Hematopoietic multipotent progenitor cell treated with erythropoietin and hydrocortisone succinate and interleukin-3 and kit ligand, for 6 days (in vitro differentiated cells): Measurements from ENCODE around the gene MORF4L1.
"Not testable (repeated sequence)": the region's sequence is repeated elsewhere in the genome, so short reads cannot be mapped to it uniquely, and the experiment has no call there.

Experiments
- DNase-seq: peaks from one replicate; pipeline ENCODE4 v3.0.0-alpha.2; 2015

The MORF4L1 gene

DNA sequence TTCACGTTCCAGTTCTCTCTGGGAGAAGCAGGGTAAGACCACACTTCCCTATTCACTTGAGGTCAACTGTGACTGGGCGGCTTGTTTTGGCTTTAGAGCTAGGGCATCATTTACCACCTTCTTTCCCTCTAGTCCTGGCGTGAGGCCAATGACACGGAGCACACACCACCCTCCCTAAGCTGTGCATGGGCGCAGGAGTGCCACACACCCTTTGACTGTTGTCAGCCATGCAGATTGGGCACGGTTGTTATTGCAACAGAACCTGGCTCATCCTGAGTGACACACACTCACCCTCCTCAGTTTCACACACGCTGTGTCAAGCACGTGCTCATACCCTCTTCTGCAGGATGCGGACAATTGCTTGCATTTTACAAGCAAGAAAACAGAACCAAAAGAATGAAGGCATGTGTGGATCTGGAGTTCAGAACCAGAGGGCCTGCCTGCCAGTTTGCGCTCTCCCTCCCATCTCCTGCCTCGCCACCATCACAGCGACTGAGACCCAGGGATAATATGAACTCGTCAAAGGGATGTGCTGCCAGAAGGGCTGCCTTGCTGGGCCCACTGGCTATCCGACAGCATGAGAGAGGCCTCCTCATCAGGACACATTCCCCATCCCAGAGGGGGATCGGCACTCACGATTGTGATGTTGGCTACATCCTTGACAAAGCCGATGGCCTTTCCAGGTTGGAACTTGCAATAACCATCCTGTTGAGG, 54.5 kb downstream of the MORF4L1 start:
- DNase-seq, result peak; percentile 20

GRCh38 chr15:78928176-78928575, 55.5 kb downstream of the MORF4L1 start:
- not testable (repeated sequence) for DNase-seq

DNA sequence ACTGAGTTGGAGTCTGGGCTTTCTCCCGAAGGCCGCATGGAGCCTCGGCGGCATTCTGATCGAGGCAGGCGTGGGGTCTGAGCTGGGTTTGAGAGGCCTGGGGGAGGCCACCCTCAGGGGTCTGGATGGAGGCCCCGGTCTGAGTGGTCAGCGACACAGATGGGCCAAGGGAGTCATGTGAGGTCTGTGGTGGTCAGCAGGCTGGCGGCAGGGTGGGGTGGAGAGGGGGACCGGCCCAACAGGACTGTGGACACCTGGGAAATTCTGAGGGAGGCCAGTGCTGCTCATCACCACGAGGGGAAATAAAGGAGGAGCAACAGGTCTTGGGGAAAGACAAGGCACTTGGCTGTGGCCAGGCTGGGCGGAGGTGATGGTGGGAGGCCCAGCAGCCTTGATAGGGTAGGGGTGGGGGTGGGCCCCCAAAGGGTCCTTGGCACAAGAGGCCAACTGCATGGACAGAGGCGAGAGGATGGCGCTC, 56.0 kb downstream of the MORF4L1 start:
- no peak for DNase-seq

DNA sequence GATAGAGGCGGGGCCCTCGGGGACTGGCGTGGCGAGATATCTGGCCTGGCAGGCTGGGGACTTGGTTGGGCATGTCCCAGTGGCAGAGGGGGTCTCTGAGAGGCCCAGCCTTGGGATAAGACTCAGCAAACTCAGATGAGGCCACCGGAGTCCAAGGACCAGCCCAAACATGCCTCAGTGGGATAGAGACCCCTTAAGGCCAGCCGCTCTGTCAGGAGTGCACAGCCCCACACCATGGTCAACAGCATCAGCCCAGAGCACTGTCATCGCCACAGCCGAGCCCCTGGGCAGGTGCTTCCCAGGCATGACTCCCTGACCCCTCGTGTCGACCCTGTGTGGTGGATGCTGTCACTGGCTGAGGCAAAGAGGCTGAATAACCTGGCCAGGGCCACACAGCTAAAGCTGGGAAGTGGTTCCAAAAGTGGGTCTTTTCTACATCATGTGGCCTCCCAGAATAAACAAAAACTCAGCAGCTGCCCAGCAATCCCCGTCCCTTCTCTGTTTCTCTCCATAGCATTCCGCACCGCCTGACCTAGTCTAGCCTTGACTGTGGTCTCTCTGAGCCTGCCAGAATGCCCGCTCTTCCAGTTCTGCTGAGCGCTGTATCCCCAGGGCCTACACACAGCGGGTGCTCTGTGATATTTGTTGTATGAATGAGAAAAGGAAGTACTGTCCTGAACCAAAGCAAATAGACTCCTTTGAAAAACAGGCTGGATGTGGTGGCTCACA, 57.0 kb downstream of the MORF4L1 start:
- no peak for DNase-seq

- peak; percentile 43 for DNase-seq
These were observed 58.1 kb downstream of the MORF4L1 start for GRCh38 chr15:78930577-78931388.

GRCh38 chr15:78931439-78932257, 59.0 kb downstream of the MORF4L1 start:
- DNase-seq, result no peak

- no peak for DNase-seq
These were observed 59.6 kb downstream of the MORF4L1 start for GRCh38 chr15:78932258-78932808.

GRCh38 chr15:78933187-78933822, 60.6 kb downstream of the MORF4L1 start:
- DNase-seq, result no peak

DNA sequence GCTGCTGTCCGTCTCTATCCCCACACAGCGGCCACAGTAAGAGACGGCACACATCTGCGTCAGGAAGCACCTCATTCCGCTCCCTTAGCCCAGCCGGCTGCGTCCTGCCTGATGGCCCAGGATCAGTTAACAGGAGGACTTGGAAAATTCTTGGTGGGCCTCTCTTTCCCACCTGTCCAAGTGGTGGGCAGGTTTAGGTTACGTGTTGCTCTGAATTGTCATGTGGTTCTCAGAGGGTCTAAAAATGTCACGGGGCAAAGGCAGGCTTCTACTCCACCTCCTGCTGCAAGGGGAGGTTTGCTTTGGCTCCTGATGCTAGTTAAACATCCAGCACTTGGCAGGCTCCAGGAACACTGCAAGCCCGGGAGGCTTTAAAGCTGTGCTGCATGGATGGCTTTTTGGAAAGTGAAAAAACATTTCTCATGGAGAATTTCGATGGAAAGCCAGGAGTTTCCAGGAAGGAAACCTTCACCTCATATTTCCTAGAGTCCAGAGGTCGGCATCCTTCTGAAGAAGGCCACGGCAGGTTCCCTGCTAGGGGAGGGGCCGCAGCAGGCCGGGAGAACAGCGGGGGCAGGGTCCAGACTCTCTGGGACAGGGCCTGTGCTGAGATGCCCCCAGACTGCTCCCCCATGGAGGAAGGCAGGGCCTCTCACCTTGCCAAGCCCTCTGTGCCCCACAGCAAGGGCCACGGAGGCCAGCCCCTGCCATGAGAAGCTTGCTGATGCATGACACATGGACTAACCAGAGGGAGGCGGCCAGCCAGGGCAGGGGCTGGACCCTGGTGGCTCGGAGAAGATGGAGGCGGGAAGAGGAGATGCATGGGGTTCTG, 61.3 kb downstream of the MORF4L1 start:
- DNase-seq, result no peak

DNA sequence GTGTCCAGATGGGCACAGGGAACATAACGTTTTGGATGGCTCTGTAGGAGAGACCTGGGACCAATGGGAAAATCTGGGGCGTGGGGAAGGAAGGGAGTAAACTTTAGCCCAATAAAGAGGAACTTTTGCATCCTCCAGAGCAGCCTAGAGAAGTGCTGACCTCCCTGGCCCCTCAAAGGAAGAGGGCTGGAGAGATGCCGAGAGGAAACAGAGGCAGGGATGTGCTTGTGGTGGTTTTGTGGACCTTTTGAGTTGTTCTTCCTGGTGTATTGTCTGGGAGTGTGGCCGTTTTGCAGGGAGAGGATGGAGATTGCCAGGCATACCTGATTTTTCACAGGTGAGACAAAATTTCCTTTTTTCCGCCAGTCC, 61.9 kb downstream of the MORF4L1 start:
- no peak for DNase-seq

DNA sequence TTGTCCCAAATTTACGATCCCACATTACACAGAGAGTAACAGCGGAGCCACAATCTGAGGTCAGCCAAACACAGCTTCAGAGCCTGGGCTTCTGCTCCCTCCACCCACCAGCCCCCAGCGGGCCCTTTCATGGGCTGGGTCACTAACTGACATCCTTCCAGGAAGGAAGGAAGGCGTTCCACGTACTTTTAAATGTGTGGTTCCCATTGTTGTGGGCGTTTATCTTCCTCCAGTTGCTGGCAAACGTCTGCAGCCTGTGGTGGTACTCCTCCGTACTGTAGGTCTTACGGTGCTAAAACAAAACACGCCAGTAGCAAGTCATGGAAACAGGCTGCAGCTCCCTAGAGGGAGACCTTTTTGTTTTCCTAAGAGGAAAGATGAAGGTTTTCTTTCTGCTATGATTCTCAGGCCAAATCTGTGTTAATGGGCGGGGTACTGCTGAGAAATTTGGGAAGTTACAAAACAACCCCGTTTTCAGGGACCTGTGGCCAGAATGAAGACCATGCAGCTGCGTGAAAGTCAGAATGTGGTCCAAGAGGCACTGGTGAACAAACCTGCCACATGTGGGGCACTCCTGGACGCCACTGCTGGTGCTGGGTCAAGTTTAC, 64.5 kb downstream of the MORF4L1 start:
- DNase-seq, result peak; percentile 66

DNA sequence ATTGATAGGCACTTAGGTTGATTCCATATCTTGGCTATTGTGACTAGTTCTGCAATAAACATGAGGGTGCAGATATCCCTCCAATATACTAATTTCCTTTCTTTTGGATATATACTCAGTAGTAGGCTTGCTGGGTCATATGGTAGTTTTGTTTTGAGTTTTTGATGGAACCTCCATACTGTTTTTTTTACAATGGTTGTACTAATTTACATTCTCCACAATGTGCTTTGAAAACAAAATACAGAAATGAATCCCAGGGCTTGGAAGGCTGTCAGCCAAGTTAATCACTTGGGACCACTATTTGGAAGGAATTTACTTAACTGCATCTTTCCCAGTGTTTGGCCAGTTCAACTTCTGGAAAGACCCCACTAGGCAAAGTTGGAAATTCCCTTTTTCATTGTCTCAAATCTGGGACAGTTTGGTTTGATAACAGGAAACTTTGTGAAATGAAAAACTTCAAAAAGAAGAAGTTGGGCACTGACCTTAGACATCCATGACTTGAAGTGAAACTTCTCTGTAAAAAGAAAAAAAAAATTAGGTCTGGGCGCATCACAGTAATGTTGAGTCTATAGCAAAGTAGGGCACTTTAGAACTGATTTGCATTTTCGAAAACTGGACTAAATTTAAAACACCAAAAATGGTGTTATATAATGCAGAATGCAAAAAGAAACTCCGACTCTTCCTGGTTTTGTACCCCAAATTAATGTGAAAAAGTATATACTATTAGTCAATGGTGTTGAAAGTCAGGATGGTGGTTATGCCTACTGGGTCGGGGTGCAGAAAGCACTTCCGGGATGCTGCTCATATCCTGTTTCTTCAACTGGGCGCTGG, 66.2 kb downstream of the MORF4L1 start:
- DNase-seq, result no peak

DNA sequence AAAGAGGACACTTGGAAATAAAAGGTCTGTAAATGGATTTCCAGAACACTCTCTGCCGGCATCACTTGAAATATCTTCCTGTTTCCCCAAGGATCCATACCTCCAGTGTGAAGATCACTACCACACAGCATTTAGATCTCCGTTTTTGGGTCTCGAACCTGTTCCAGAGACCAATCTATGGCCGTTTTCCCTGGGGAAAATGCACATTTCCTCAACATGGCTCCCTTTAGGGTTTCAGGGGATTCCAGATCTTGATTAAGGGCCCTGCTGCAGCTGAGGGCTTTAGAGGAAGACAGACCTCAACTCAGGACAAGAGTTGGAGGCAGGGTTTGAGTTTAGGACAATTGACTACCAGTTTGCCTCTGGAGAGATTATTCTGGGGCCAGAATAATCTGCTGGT, 70.1 kb downstream of the MORF4L1 start:
- DNase-seq, result no peak

GRCh38 chr15:78943692-78944091, 71.0 kb downstream of the MORF4L1 start:
- no peak for DNase-seq

DNA sequence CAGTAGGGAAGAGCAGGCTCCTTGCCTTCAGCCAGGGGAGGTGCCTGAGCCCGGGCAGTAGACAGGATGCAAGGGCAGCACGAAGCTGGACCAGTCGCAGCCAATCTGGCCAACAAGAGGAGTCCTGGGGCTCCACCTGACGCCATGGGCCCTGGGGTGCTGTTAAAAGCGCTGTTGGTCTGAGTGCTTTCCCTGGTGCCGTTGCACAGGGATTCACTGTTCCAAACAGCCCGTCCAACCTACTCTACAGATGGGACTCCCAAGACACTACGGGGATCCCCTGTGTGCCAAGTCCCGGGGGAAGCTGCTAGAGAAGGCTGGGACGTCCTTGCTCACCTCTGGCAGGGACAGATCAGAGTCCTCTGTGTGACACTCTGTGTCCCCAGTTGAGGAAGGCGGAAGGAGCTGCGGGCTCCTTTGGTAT, 71.5 kb downstream of the MORF4L1 start:
- DNase-seq, result peak; percentile 11

- peak; percentile 73 for DNase-seq
These were observed 72.1 kb downstream of the MORF4L1 start, which contains the start of gene CTSH for GRCh38 chr15:78944669-78945407. CTSH (minus strand) TSS chr15:78945046; CDS start chr15:78944981, 65 bp downstream.

DNA sequence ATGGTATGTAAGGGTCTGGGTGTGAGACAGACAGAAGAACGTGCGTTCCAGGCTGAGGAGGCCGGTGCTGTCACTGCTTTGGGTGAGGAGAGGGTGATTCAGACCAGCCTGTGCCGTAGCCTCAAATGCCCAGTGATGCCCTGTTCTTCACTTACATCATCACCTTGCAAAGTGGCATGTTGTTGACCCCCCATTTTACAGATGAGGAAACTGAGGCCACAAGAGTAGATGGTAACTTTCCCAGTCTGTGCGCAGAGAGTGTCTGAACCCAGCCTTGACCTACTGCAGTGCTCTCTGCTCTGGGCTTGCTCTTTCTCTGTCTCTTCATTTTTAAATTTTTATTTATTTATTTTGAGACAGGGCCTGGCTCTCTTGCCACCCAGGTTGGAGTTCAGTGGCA, 73.8 kb downstream of the MORF4L1 start:
- DNase-seq, result no peak

- no peak for DNase-seq
These were observed 74.8 kb downstream of the MORF4L1 start for GRCh38 chr15:78947506-78947905.
